Peyer's patch (tissue), 4 donors: Measurements from ENCODE around the gene ENO1. TPM values are rescaled to one million over a fixed set of nuclear protein-coding genes. Genes with fewer than 3 reads are reported as not detected.
A peak's percentile ranks its signal among the peaks of the same experiment; 100 is the strongest.

Experiments
- DNase-seq, 3 donors: peaks; one replicate each; pipeline ENCODE4 v3.0.0-alpha.2; 2017 to 2019
- H3K27ac ChIP-seq, 4 donors: fragments of 200-600 bp; sonication (generic); one replicate each; pipeline ENCODE4 v1.5.1; 2016 to 2019
- H3K27me3 ChIP-seq, 2 donors: fragments of 200-600 bp; sonication (generic); one replicate each; pipeline ENCODE4 v1.5.1; 2019
- H3K36me3 ChIP-seq, 3 donors: fragments of 200-600 bp; sonication (generic); one replicate each; pipeline ENCODE4 v1.5.1; 2016 to 2019
- H3K4me1 ChIP-seq, 4 donors: fragments of 200-600 bp; sonication (generic); one replicate each; pipeline ENCODE4 v1.5.1; 2016 to 2019
- H3K4me3 ChIP-seq, 4 donors: fragments of 200-600 bp; sonication (generic); 1 replicate in 3 of 4; 2 replicates in 1 of 4; pipeline ENCODE4 v1.5.1; 2016 to 2019; ENCODE audit warnings: mild to moderate bottlenecking in 1 of 4
- H3K9me3 ChIP-seq, 4 donors: fragments of 200-600 bp; sonication (generic); one replicate each; pipeline ENCODE4 v1.5.1; 2016 to 2019; ENCODE audit warnings: mild to moderate bottlenecking in 1 of 4
- CTCF ChIP-seq, 6 experiments: fragments of 450-650 bp in 4 of 6; fragments of 200-600 bp in 2 of 6; sonication (generic) in 1 of 6; IDR thresholded peaks; one replicate each; pipeline ENCODE4 v1.5.1; 2017 to 2019; ENCODE audit warnings: antibody characterized with exemption in 6 of 6, mild to moderate bottlenecking in 3 of 6, moderate library complexity in 1 of 6
- POLR2A ChIP-seq, 2 donors: fragments of 450-650 bp; IDR thresholded peaks; one replicate each; pipeline ENCODE4 v1.5.1; 2017; ENCODE audit warnings: antibody characterized with exemption in 2 of 2, mild to moderate bottlenecking in 2 of 2, moderate library complexity in 2 of 2
- total RNA-seq, 4 donors: library from RNA; depleted of rRNA; stranded (reverse); fragments of >200 nt; gene quantifications; one replicate each; pipeline ENCODE4 v1.1.0, GENCODE V29; 2016

The ENO1 gene
- total RNA-seq, 4 donors from 2014 or later = 355 to 547 (median 484) TPM

GRCh38 chr1:8874230-8875201 is 4.0 kb downstream of the ENO1 start:
- Histone ChIP-seq H3K4me1 (peaks cover 9 to 73% (median 21%) of the 10 kb centered on the region in 4 donors), H3K27me3 (no peaks in the 10 kb centered on the region), H3K4me3 (no peak overlapping the region), H3K9me3 (no peaks in the 10 kb centered on the region), H3K27ac (peak overlapping the region in 3 of 4 donors; percentile 27 to 74 (median 65)), H3K36me3 (peaks cover 0 to 58% (median 0%) of the 10 kb centered on the region in 3 donors)
- TF ChIP-seq CTCF (IDR thresholded peaks at IDR 0.05) = no peak
- no peak for TF ChIP-seq POLR2A (IDR thresholded peaks at IDR 0.05)
- no peak for DNase-seq

GRCh38 chr1:8873506-8874229 is 4.8 kb downstream of the ENO1 start:
- peaks cover 0 to 66% (median 0%) of the 10 kb centered on the region in 3 donors for H3K36me3 ChIP-seq
- DNase-seq = peak; percentile 35 to 93 (median 83)
- H3K27ac ChIP-seq = peak overlapping the region in 3 of 4 donors; percentile 27 to 74 (median 65)
- H3K27me3 ChIP-seq = no peaks in the 10 kb centered on the region
- TF ChIP-seq POLR2A (IDR thresholded peaks at IDR 0.05) (peak in 1 of 2 donors; percentile 40), CTCF (IDR thresholded peaks at IDR 0.05) (no peak)
- H3K4me3 ChIP-seq = no peak overlapping the region
- H3K9me3 ChIP-seq = no peaks in the 10 kb centered on the region
- H3K4me1 ChIP-seq = peaks cover 9 to 71% (median 19%) of the 10 kb centered on the region in 4 donors

GRCh38 chr1:8873001-8873400 is 5.5 kb downstream of the ENO1 start:
- no peak for DNase-seq
- Histone ChIP-seq H3K27me3 (no peaks in the 10 kb centered on the region), H3K9me3 (no peaks in the 10 kb centered on the region), H3K4me1 (peaks cover 9 to 71% (median 19%) of the 10 kb centered on the region in 4 donors), H3K27ac (peak overlapping the region; percentile 17 to 74 (median 46)), H3K36me3 (peaks cover 0 to 73% (median 0%) of the 10 kb centered on the region in 3 donors), H3K4me3 (no peak overlapping the region)
- TF ChIP-seq CTCF (IDR thresholded peaks at IDR 0.05) (no peak), POLR2A (IDR thresholded peaks at IDR 0.05) (no peak)

- peak overlapping the region in 2 of 4 donors; percentile 46 to 74 for H3K27ac ChIP-seq
- TF ChIP-seq POLR2A (IDR thresholded peaks at IDR 0.05) (no peak), CTCF (IDR thresholded peaks at IDR 0.05) (no peak)
- no peaks in the 10 kb centered on the region for H3K9me3 ChIP-seq
- H3K4me3 ChIP-seq = no peak overlapping the region
- peaks cover 0 to 83% (median 0%) of the 10 kb centered on the region in 3 donors for H3K36me3 ChIP-seq
- DNase-seq = no peak
- peaks cover 9 to 68% (median 17%) of the 10 kb centered on the region in 4 donors for H3K4me1 ChIP-seq
- H3K27me3 ChIP-seq = no peaks in the 10 kb centered on the region
Observed at GRCh38 chr1:8871965-8872399, 6.5 kb downstream of the ENO1 start.

GRCh38 chr1:8871539-8871935 is 6.9 kb downstream of the ENO1 start:
- peaks cover 0 to 87% (median 0%) of the 10 kb centered on the region in 3 donors for H3K36me3 ChIP-seq
- TF ChIP-seq POLR2A (IDR thresholded peaks at IDR 0.05) = no peak
- peak in 4 of 6 experiments; percentile 31 to 79 (median 74) for TF ChIP-seq CTCF (IDR thresholded peaks at IDR 0.05)
- no peak overlapping the region for H3K4me3 ChIP-seq
- peaks cover 9 to 65% (median 14%) of the 10 kb centered on the region in 4 donors for H3K4me1 ChIP-seq
- no peaks in the 10 kb centered on the region for H3K9me3 ChIP-seq
- H3K27ac ChIP-seq = peak overlapping the region in 2 of 4 donors; percentile 46 to 74
- no peaks in the 10 kb centered on the region for H3K27me3 ChIP-seq
- peak in 2 of 3 donors; percentile 69 to 79 for DNase-seq
